K562 treated with DMSO at 1 percent for 24 hours (cell line): ENCODE measurements around the gene ROBO1. TPM values are rescaled to one million over a fixed set of nuclear protein-coding genes. Genes with fewer than 3 reads are reported as not detected.

Experiments used
- total RNA-seq: library from RNA; unstranded; fragments of 300-600 nt; gene quantifications from 2 replicates; pipeline ENCODE4 v1.2.3, GENCODE V29; 2022; ENCODE audit warnings: low read depth; ENCODE audit not compliant: insufficient read depth

ROBO1 gene
- 0.16 TPM in 1 of 2 replicates, not detected in the other for total RNA-seq

GRCh38 chr3:79767905-79768267 lies at the start of gene ROBO1:
Gene ROBO1, minus strand, starts transcription at chr3:79767998.

